Gastrocnemius medialis (tissue), 4 donors: ENCODE data around the gene DRC1. TPM values are rescaled to one million over a fixed set of nuclear protein-coding genes. Genes with fewer than 3 reads are reported as not detected.
A peak's percentile ranks its signal among the peaks of the same experiment; 100 is the strongest.

Experiments used
- ATAC-seq, 2 donors: fragments of 150-250 bp; one replicate each; pipeline ENCODE4 v1.9.1; 2016
- DNase-seq, 2 donors: peaks; one replicate each; pipeline ENCODE4 v3.0.0-alpha.2; 2019
- H3K27ac ChIP-seq, 4 donors: fragments of 200-600 bp; sonication (generic); 1 replicate in 1 of 4; 2 replicates in 3 of 4; pipeline ENCODE4 v1.5.1; 2016 to 2018; ENCODE audit warnings: mild to moderate bottlenecking in 2 of 4, moderate library complexity in 1 of 4
- H3K27me3 ChIP-seq, 3 donors: fragments of 200-600 bp; sonication (generic) in 2 of 3; 1 replicate in 1 of 3; 2 replicates in 2 of 3; pipeline versions ENCODE4 v1.5.1 to v1.6.0; 2016 to 2019; ENCODE audit warnings: mild to moderate bottlenecking in 1 of 3, moderate library complexity in 1 of 3
- H3K36me3 ChIP-seq, 2 donors: fragments of 200-600 bp; sonication (generic) in 1 of 2; one replicate each; pipeline ENCODE4 v1.5.1; 2017 to 2018
- H3K4me1 ChIP-seq, 2 donors: fragments of 200-600 bp; sonication (generic) in 1 of 2; one replicate each; pipeline ENCODE4 v1.5.1; 2016 to 2017; ENCODE audit warnings: mild to moderate bottlenecking in 2 of 2
- H3K4me3 ChIP-seq, 4 donors: fragments of 200-600 bp; sonication (generic) in 3 of 4; 1 replicate in 1 of 4; 2 replicates in 3 of 4; pipeline ENCODE4 v1.5.1; 2016 to 2019; ENCODE audit warnings: mild to moderate bottlenecking in 2 of 4
- H3K9me3 ChIP-seq, 3 donors: fragments of 200-600 bp; sonication (generic) in 2 of 3; 1 replicate in 1 of 3; 2 replicates in 2 of 3; pipeline ENCODE4 v1.5.1; 2016 to 2019
- CTCF ChIP-seq, 5 experiments: fragments of 450-650 bp in 3 of 5; fragments of 200-600 bp in 2 of 5; sonication (generic) in 2 of 5; IDR thresholded peaks in 4 of 5; conservative IDR thresholded peaks in 1 of 5; 1 replicate in 4 of 5; 2 replicates in 1 of 5; pipeline ENCODE4 v1.5.1; 2016 to 2019; ENCODE audit warnings: antibody characterized with exemption in 5 of 5, mild to moderate bottlenecking in 3 of 5, moderate library complexity in 3 of 5
- POLR2A ChIP-seq, 2 donors: fragments of 450-650 bp; IDR thresholded peaks; one replicate each; pipeline ENCODE4 v1.6.1; 2017; ENCODE audit warnings: antibody characterized with exemption in 2 of 2, mild to moderate bottlenecking in 2 of 2, moderate library complexity in 2 of 2
- in situ Hi-C, 4 donors: fragments of 200-750 bp; cut with MboI; loops; one replicate each; pipeline versions ENCODE4 v1.15.0 to v1.8.0; 2017; ENCODE audit warnings: low sequenced_read_pairs in 4 of 4
- intact Hi-C: fragments of 100-400 bp; cut with DNase I; formaldehyde crosslinking; loops from one replicate; pipeline ENCODE4 v1.15.1; 2023; ENCODE audit warnings: low total_unique reads
- total RNA-seq, 4 donors: library from RNA; depleted of rRNA; stranded (reverse); fragments of >200 nt; gene quantifications; one replicate each; pipeline versions ENCODE4 v1.1.0 to v1.2.3, GENCODE V29; 2016

DRC1 gene
- total RNA-seq, 4 donors from 2014 or later: not detected

GRCh38 chr2:26356771-26357170, 44.9 kb upstream of the DRC1 start:
- no peak for TF ChIP-seq CTCF (IDR thresholded peaks at IDR 0.05 in 4 of 5, conservative IDR thresholded peaks at IDR 0.05 in 1 of 5)
- no peak for TF ChIP-seq POLR2A (IDR thresholded peaks at IDR 0.05)

GRCh38 chr2:26359886-26360473, 41.7 kb upstream of the DRC1 start:
- ATAC-seq: peak in 1 of 2 donors; percentile 26
- Histone ChIP-seq H3K27ac (peak overlapping the region in 1 of 4 donors; percentile 7), H3K9me3 (no peaks in the 10 kb centered on the region), H3K27me3 (no peaks in the 10 kb centered on the region), H3K4me3 (no peak overlapping the region), H3K4me1 (peaks cover 27 to 33% of the 10 kb centered on the region in 2 donors), H3K36me3 (peaks cover 0 to 4% of the 10 kb centered on the region in 2 donors)
- in situ Hi-C loops: no loop called here
- TF ChIP-seq CTCF (IDR thresholded peaks at IDR 0.05 in 4 of 5, conservative IDR thresholded peaks at IDR 0.05 in 1 of 5): no peak
- TF ChIP-seq POLR2A (IDR thresholded peaks at IDR 0.05): no peak
- intact Hi-C loops: loop anchor here (2.0 kb wide), 1 partner anchor 143 kb away; no protein-coding TSS in a partner anchor
- DNase-seq: no peak

More at GRCh38 chr2:26356771-26357170, 44.9 kb upstream of the DRC1 start:
- intact Hi-C loops: no loop called here
- ATAC-seq: no peak
- Histone ChIP-seq H3K4me3 (no peak overlapping the region), H3K27ac (no peak overlapping the region), H3K9me3 (no peaks in the 10 kb centered on the region), H3K27me3 (no peaks in the 10 kb centered on the region), H3K4me1 (peaks cover 27 to 37% of the 10 kb centered on the region in 2 donors), H3K36me3 (no peaks in the 10 kb centered on the region)
- in situ Hi-C loops: no loop called here
- DNase-seq: no peak

GRCh38 chr2:26363323-26363722, 38.4 kb upstream of the DRC1 start:
- intact Hi-C loops: no loop called here
- H3K27ac ChIP-seq: no peak overlapping the region
- DNase-seq: no peak
- H3K27me3 ChIP-seq: no peaks in the 10 kb centered on the region
- TF ChIP-seq CTCF (IDR thresholded peaks at IDR 0.05 in 4 of 5, conservative IDR thresholded peaks at IDR 0.05 in 1 of 5) (no peak), POLR2A (IDR thresholded peaks at IDR 0.05) (no peak)
- ATAC-seq: no peak
- H3K4me3 ChIP-seq: no peak overlapping the region
- H3K4me1 ChIP-seq: peaks cover 15 to 17% of the 10 kb centered on the region in 2 donors
- in situ Hi-C loops: no loop called here
- no peaks in the 10 kb centered on the region for H3K9me3 ChIP-seq
- peaks cover 0 to 33% of the 10 kb centered on the region in 2 donors for H3K36me3 ChIP-seq

- Histone ChIP-seq H3K4me3 (no peak overlapping the region), H3K4me1 (peaks cover 13 to 15% of the 10 kb centered on the region in 2 donors), H3K9me3 (no peaks in the 10 kb centered on the region), H3K27me3 (no peaks in the 10 kb centered on the region), H3K36me3 (peaks cover 0 to 39% of the 10 kb centered on the region in 2 donors), H3K27ac (no peak overlapping the region)
- intact Hi-C loops (no loop called here), in situ Hi-C loops (no loop called here)
- TF ChIP-seq POLR2A (IDR thresholded peaks at IDR 0.05) (no peak), CTCF (IDR thresholded peaks at IDR 0.05 in 4 of 5, conservative IDR thresholded peaks at IDR 0.05 in 1 of 5) (no peak)
- ATAC-seq (no peak), DNase-seq (no peak)
Observed at GRCh38 chr2:26363958-26364357, 37.8 kb upstream of the DRC1 start.

- intact Hi-C loops: no loop called here
- H3K4me3 ChIP-seq: no peak overlapping the region
- peaks cover 8 to 10% of the 10 kb centered on the region in 2 donors for H3K4me1 ChIP-seq
- H3K36me3 ChIP-seq: peaks cover 0 to 43% of the 10 kb centered on the region in 2 donors
- ATAC-seq (no peak), DNase-seq (no peak)
- no peaks in the 10 kb centered on the region for H3K9me3 ChIP-seq
- no peak overlapping the region for H3K27ac ChIP-seq
- TF ChIP-seq CTCF (IDR thresholded peaks at IDR 0.05 in 4 of 5, conservative IDR thresholded peaks at IDR 0.05 in 1 of 5): no peak
- no peak for TF ChIP-seq POLR2A (IDR thresholded peaks at IDR 0.05)
- no peaks in the 10 kb centered on the region for H3K27me3 ChIP-seq
- in situ Hi-C loops: no loop called here
Observed at GRCh38 chr2:26364669-26365068, 37.1 kb upstream of the DRC1 start.
